ENCODE measurements around the gene WAS.
"Not testable (repeated sequence)": the region's sequence is repeated elsewhere in the genome, so short reads cannot be mapped to it uniquely, and the experiment has no call there.

Gene WAS

GRCh38 chrX:48684134-48684533, 535 bp downstream of the WAS start:
- no peaks in the 10 kb centered on the region for H3K36me3 ChIP-seq (ENCODE audit: control insufficient read depth, insufficient read depth, low read length)
- H3K27ac ChIP-seq (ENCODE audit: low read depth, low read length, severe bottlenecking) = no peak overlapping the region
- no peak overlapping the region for H3K4me3 ChIP-seq (ENCODE audit: extremely low read depth, insufficient read depth, low read length, poor library complexity, severe bottlenecking)
- WGBS, 2 experiments (ENCODE audit: insufficient coverage in 2 of 2) = 90% methylated on average over 6 of the region's 7 CpGs; no CpG with 5 or more reads in 1 of the 2 experiments
- H3K9me3 ChIP-seq (ENCODE audit: control insufficient read depth, low read length) = no peaks in the 10 kb centered on the region
- no peaks in the 10 kb centered on the region for H3K4me1 ChIP-seq (ENCODE audit: control insufficient read depth, insufficient read depth, low read length, poor library complexity, severe bottlenecking)

GRCh38 chrX:48685416-48685815, 1.8 kb downstream of the WAS start:
- Histone ChIP-seq H3K9me3 (ENCODE audit: control insufficient read depth, low read length) (no peaks in the 10 kb centered on the region), H3K4me1 (ENCODE audit: control insufficient read depth, insufficient read depth, low read length, poor library complexity, severe bottlenecking) (no peaks in the 10 kb centered on the region), H3K27ac (ENCODE audit: low read depth, low read length, severe bottlenecking) (no peak overlapping the region), H3K4me3 (ENCODE audit: extremely low read depth, insufficient read depth, low read length, poor library complexity, severe bottlenecking) (no peak overlapping the region), H3K36me3 (ENCODE audit: control insufficient read depth, insufficient read depth, low read length) (no peaks in the 10 kb centered on the region)
- 88% methylated on average over 6 of the region's 12 CpGs; no CpG with 5 or more reads in 1 of the 2 experiments for WGBS, 2 experiments (ENCODE audit: insufficient coverage in 2 of 2)

GRCh38 chrX:48688531-48689150, 5.0 kb downstream of the WAS start:
- no peaks in the 10 kb centered on the region for H3K36me3 ChIP-seq (ENCODE audit: control insufficient read depth, insufficient read depth, low read length)
- no peaks in the 10 kb centered on the region for H3K9me3 ChIP-seq (ENCODE audit: control insufficient read depth, low read length)
- no peaks in the 10 kb centered on the region for H3K4me1 ChIP-seq (ENCODE audit: control insufficient read depth, insufficient read depth, low read length, poor library complexity, severe bottlenecking)
- WGBS, 2 experiments (ENCODE audit: insufficient coverage in 2 of 2) = 70% methylated on average over 3 of the region's 19 CpGs; no CpG with 5 or more reads in 1 of the 2 experiments
- H3K4me3 ChIP-seq (ENCODE audit: extremely low read depth, insufficient read depth, low read length, poor library complexity, severe bottlenecking) = no peak overlapping the region
- no peak overlapping the region for H3K27ac ChIP-seq (ENCODE audit: low read depth, low read length, severe bottlenecking)

GRCh38 chrX:48689208-48689920, 5.8 kb downstream of the WAS start:
- Histone ChIP-seq H3K4me3 (ENCODE audit: extremely low read depth, insufficient read depth, low read length, poor library complexity, severe bottlenecking) (no peak overlapping the region), H3K27ac (ENCODE audit: low read depth, low read length, severe bottlenecking) (no peak overlapping the region)
- no CpG with 5 or more reads among the region's 11 CpGs for WGBS, 2 experiments (ENCODE audit: insufficient coverage in 2 of 2)

GRCh38 chrX:48691746-48692145, 8.1 kb downstream of the WAS start:
- H3K27ac ChIP-seq (ENCODE audit: low read depth, low read length, severe bottlenecking); H3K4me3 ChIP-seq (ENCODE audit: extremely low read depth, insufficient read depth, low read length, poor library complexity, severe bottlenecking); H3K36me3 ChIP-seq (ENCODE audit: control insufficient read depth, insufficient read depth, low read length); H3K4me1 ChIP-seq (ENCODE audit: control insufficient read depth, insufficient read depth, low read length, poor library complexity, severe bottlenecking); H3K9me3 ChIP-seq (ENCODE audit: control insufficient read depth, low read length): not testable (repeated sequence)
- WGBS, 2 experiments (ENCODE audit: insufficient coverage in 2 of 2) = 100% methylated on average over 1 of the region's 5 CpGs; no CpG with 5 or more reads in 1 of the 2 experiments

More at GRCh38 chrX:48689208-48689920, 5.8 kb downstream of the WAS start:
- Histone ChIP-seq H3K4me1 (ENCODE audit: control insufficient read depth, insufficient read depth, low read length, poor library complexity, severe bottlenecking) (no peaks in the 10 kb centered on the region), H3K36me3 (ENCODE audit: control insufficient read depth, insufficient read depth, low read length) (no peaks in the 10 kb centered on the region), H3K9me3 (ENCODE audit: control insufficient read depth, low read length) (no peaks in the 10 kb centered on the region)

GRCh38 chrX:48694776-48695533, 11.4 kb downstream of the WAS start:
- peaks cover 6% of the 10 kb centered on the region for H3K4me1 ChIP-seq (ENCODE audit: control insufficient read depth, insufficient read depth, low read length, poor library complexity, severe bottlenecking)
- H3K9me3 ChIP-seq (ENCODE audit: control insufficient read depth, low read length) = no peaks in the 10 kb centered on the region
- 20 to 63% methylated on average over 2 to 13 of the region's 15 CpGs for WGBS, 2 experiments (ENCODE audit: insufficient coverage in 2 of 2)
- no peak overlapping the region for H3K4me3 ChIP-seq (ENCODE audit: extremely low read depth, insufficient read depth, low read length, poor library complexity, severe bottlenecking)
- H3K36me3 ChIP-seq (ENCODE audit: control insufficient read depth, insufficient read depth, low read length) = peaks cover 11% of the 10 kb centered on the region
- no peak overlapping the region for H3K27ac ChIP-seq (ENCODE audit: low read depth, low read length, severe bottlenecking)

- no peak overlapping the region for H3K27ac ChIP-seq (ENCODE audit: low read depth, low read length, severe bottlenecking)
- 55% methylated on average over 14 of the region's 14 CpGs; no CpG with 5 or more reads in 1 of the 2 experiments for WGBS, 2 experiments (ENCODE audit: insufficient coverage in 2 of 2)
- H3K4me1 ChIP-seq (ENCODE audit: control insufficient read depth, insufficient read depth, low read length, poor library complexity, severe bottlenecking) = peaks cover 6% of the 10 kb centered on the region
- H3K4me3 ChIP-seq (ENCODE audit: extremely low read depth, insufficient read depth, low read length, poor library complexity, severe bottlenecking) = no peak overlapping the region
- peaks cover 17% of the 10 kb centered on the region for H3K36me3 ChIP-seq (ENCODE audit: control insufficient read depth, insufficient read depth, low read length)
- no peaks in the 10 kb centered on the region for H3K9me3 ChIP-seq (ENCODE audit: control insufficient read depth, low read length)
These were observed 11.9 kb downstream of the WAS start for GRCh38 chrX:48695534-48695896.

- WGBS, 2 experiments (ENCODE audit: insufficient coverage in 2 of 2) = 0% methylated on average over 2 to 4 of the region's 8 CpGs
- Histone ChIP-seq H3K27ac (ENCODE audit: low read depth, low read length, severe bottlenecking) (peak overlapping the region; percentile 57), H3K4me1 (ENCODE audit: control insufficient read depth, insufficient read depth, low read length, poor library complexity, severe bottlenecking) (peaks cover 6% of the 10 kb centered on the region)
These were observed 12.3 kb downstream of the WAS start for GRCh38 chrX:48695925-48696300.

GRCh38 chrX:48696301-48696908, 12.8 kb downstream of the WAS start, which contains the start of gene SUV39H1:
SUV39H1 (plus strand) TSS chrX:48696734; CDS start chrX:48696785, 51 bp downstream.
- WGBS, 2 experiments (ENCODE audit: insufficient coverage in 2 of 2) = 0 to 1% methylated on average over 2 to 35 of the region's 66 CpGs
- Histone ChIP-seq H3K4me1 (ENCODE audit: control insufficient read depth, insufficient read depth, low read length, poor library complexity, severe bottlenecking) (peaks cover 6% of the 10 kb centered on the region), H3K9me3 (ENCODE audit: control insufficient read depth, low read length) (no peaks in the 10 kb centered on the region), H3K36me3 (ENCODE audit: control insufficient read depth, insufficient read depth, low read length) (peaks cover 25% of the 10 kb centered on the region), H3K4me3 (ENCODE audit: extremely low read depth, insufficient read depth, low read length, poor library complexity, severe bottlenecking) (peak within 1 kb of the TSS; percentile 52), H3K27ac (ENCODE audit: low read depth, low read length, severe bottlenecking) (peak within 1 kb of the TSS; percentile 79)

More at GRCh38 chrX:48695925-48696300, 12.3 kb downstream of the WAS start:
- H3K4me3 ChIP-seq (ENCODE audit: extremely low read depth, insufficient read depth, low read length, poor library complexity, severe bottlenecking) = peak overlapping the region; percentile 52
- H3K9me3 ChIP-seq (ENCODE audit: control insufficient read depth, low read length) = no peaks in the 10 kb centered on the region
- H3K36me3 ChIP-seq (ENCODE audit: control insufficient read depth, insufficient read depth, low read length) = peaks cover 20% of the 10 kb centered on the region

GRCh38 chrX:48696909-48697727, 13.5 kb downstream of the WAS start:
- Histone ChIP-seq H3K4me1 (ENCODE audit: control insufficient read depth, insufficient read depth, low read length, poor library complexity, severe bottlenecking) (peaks cover 9% of the 10 kb centered on the region), H3K4me3 (ENCODE audit: extremely low read depth, insufficient read depth, low read length, poor library complexity, severe bottlenecking) (peak overlapping the region; percentile 52), H3K9me3 (ENCODE audit: control insufficient read depth, low read length) (no peaks in the 10 kb centered on the region), H3K27ac (ENCODE audit: low read depth, low read length, severe bottlenecking) (peak overlapping the region; percentile 79), H3K36me3 (ENCODE audit: control insufficient read depth, insufficient read depth, low read length) (peaks cover 32% of the 10 kb centered on the region)
- WGBS, 2 experiments (ENCODE audit: insufficient coverage in 2 of 2) = 2% methylated on average over 12 of the region's 56 CpGs; no CpG with 5 or more reads in 1 of the 2 experiments

Measured in mesodermal cell (in vitro differentiated cells).